Keratinocyte (primary cell): ENCODE results near the gene OVOL2.

Experiments
- CTCF ChIP-seq, 3 experiments: IDR thresholded peaks in 1 of 3; conservative IDR thresholded peaks in 1 of 3; optimal IDR thresholded peaks in 1 of 3; 2 replicates in 2 of 3; 3 replicates in 1 of 3; pipeline versions ENCODE3 to v1.5.1; 2011; ENCODE audit warnings: low read length in 3 of 3, mild to moderate bottlenecking in 3 of 3, moderate library complexity in 2 of 3, control low read depth in 1 of 3, inconsistent platforms in 1 of 3; ENCODE audit not compliant: insufficient read depth in 2 of 3; ENCODE audit errors: extremely low read depth in 1 of 3
- EZH2 ChIP-seq: IDR thresholded peaks from one replicate; pipeline ENCODE4 v1.6.1; 2012; ENCODE audit warnings: inconsistent platforms, mild to moderate bottlenecking, low read length, moderate library complexity

- TF ChIP-seq EZH2 (no peak), CTCF (optimal IDR thresholded peaks at IDR 0.05 in 1 of 3, IDR thresholded peaks at IDR 0.05 in 1 of 3, conservative IDR thresholded peaks at IDR 0.05 in 1 of 3; ENCODE audit: extremely low read depth in 1 of 3, insufficient read depth in 2 of 3, low read length in 3 of 3) (peak in 1 of 3 experiments; percentile 18)
Observed at GRCh38 chr20:18090044-18090443, 32.3 kb upstream of the OVOL2 start.
